ENCODE measurements around the gene PHF12.
"Not testable (repeated sequence)": the region's sequence is repeated elsewhere in the genome, so short reads cannot be mapped to it uniquely, and the experiment has no call there.

The PHF12 gene

GRCh38 chr17:28906276-28906675, 45.0 kb downstream of the PHF12 start:
- H3K27ac ChIP-seq: no peak overlapping the region
- DNase-seq (ENCODE audit: low spot score): no peak
- H3K4me3 ChIP-seq: no peak overlapping the region
- TF ChIP-seq CTCF (IDR thresholded peaks at IDR 0.05): no peak

GRCh38 chr17:28904800-28905199, 46.5 kb downstream of the PHF12 start:
- no peak for DNase-seq (ENCODE audit: low spot score)
- no peak for TF ChIP-seq CTCF (IDR thresholded peaks at IDR 0.05)
- Histone ChIP-seq H3K4me3 (no peak overlapping the region), H3K27ac (no peak overlapping the region)

DNA sequence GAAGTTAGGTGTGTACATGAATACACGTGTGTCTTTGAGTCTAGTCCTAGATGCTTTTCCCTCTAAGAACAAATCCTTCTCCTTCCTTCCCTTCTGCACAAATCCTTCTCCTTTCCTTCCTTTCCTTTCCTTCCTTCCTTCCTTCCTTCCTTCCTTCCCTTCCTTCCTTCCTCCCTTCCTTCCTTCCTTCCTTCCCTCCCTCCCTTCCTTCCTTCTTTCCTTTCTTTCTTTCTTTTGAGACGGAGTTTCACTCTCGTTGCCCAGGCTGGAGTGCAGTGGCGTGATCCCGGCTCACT, 47.8 kb downstream of the PHF12 start:
- not testable (repeated sequence) for H3K27ac ChIP-seq; DNase-seq (ENCODE audit: low spot score); H3K4me3 ChIP-seq

DNA sequence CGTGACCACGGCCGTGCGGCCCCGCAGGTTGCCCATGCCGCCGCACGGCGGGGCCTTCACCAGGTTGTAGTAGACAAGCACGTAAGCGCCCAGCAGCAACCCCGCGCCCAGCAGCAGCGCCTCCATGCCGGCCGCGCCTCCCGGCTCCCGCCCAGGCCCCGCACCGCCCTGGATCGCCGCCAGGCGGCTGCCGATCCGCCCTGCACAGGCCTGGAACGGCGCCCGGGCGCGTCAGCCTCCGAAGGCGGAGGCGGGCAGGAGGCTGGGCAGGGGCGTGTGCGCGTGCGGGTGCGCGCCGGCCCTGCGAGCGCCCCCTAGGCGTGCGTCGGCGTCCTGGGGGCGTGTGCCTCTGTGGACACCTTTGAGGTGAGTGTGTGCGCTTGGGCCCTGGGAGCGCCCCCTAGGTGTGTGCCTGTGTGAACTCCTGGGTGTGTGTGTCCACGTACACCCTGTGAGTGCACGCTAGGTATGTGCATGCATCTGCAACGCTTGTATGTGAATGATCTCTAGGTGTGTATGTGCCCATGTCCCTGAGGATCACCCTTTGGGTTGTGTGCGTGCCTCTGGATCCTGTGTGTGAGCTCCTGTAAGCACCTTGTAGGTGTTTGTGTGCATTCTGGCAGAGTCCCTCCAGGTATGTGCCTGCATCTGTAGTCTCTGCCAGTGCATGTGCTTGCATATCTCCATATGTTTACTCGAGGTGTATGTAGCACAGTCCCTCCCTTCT, 48.3 kb downstream of the PHF12 start, which contains the start of gene DHRS13:
Gene DHRS13, minus strand, starts transcription at position 261 of the 727 bp plus-strand sequence. Its CDS starts 135 bp downstream, at position 126.
- Histone ChIP-seq H3K27ac (peak within 1 kb of the TSS; percentile 26 to 85), H3K4me3 (peak within 1 kb of the TSS; percentile 82)
- peak; percentile 83 for DNase-seq (ENCODE audit: low spot score)
- peak; percentile 74 for TF ChIP-seq CTCF (IDR thresholded peaks at IDR 0.05)

GRCh38 chr17:28901866-28902818, 49.2 kb downstream of the PHF12 start:
- Histone ChIP-seq H3K4me3 (peak overlapping the region; percentile 82), H3K27ac (peak overlapping the region; percentile 26 to 85)
- no peak for TF ChIP-seq CTCF (IDR thresholded peaks at IDR 0.05)
- no peak for DNase-seq (ENCODE audit: low spot score)

GRCh38 chr17:28900986-28901726, 50.2 kb downstream of the PHF12 start:
- TF ChIP-seq CTCF (IDR thresholded peaks at IDR 0.05): no peak
- H3K4me3 ChIP-seq: no peak overlapping the region
- H3K27ac ChIP-seq: no peak overlapping the region
- no peak for DNase-seq (ENCODE audit: low spot score)

- Histone ChIP-seq H3K4me3 (no peak overlapping the region), H3K27ac (no peak overlapping the region)
- no peak for DNase-seq (ENCODE audit: low spot score)
- no peak for TF ChIP-seq CTCF (IDR thresholded peaks at IDR 0.05)
Observed at GRCh38 chr17:28899212-28899815, 52.0 kb downstream of the PHF12 start.

Data from coronary artery (tissue), 2 donors.